Astrocyte (in vitro differentiated cells and primary cell): ENCODE data around the gene SPON1. TPM values are rescaled to one million over a fixed set of nuclear protein-coding genes. Genes with fewer than 3 reads are reported as not detected.

Experiments
- DNase-seq: peaks from one replicate; pipeline ENCODE4 v3.0.0-alpha.2; 2010; ENCODE audit warnings: low read depth
- FAIRE-seq: peaks from 2 replicates; lab custom pipeline; 2011; peaks lifted over from hg19 to GRCh38; lab: Jason Lieb, UNC
- H2AFZ ChIP-seq: 2 replicates; pipeline ENCODE4 v1.6.0; 2012; ENCODE audit warnings: low read depth, low read length, inconsistent platforms
- H3K27ac ChIP-seq: 2 replicates; pipeline ENCODE4 v1.5.1; 2011; ENCODE audit warnings: low read depth, low read length, inconsistent platforms
- H3K27me3 ChIP-seq: 2 replicates; pipeline ENCODE4 v1.6.0; 2011; ENCODE audit warnings: low read length, inconsistent platforms; ENCODE audit not compliant: insufficient read depth
- H3K36me3 ChIP-seq: 2 replicates; pipeline ENCODE4 v1.5.1; 2011; ENCODE audit warnings: low read length, inconsistent platforms; ENCODE audit not compliant: insufficient read depth
- H3K4me1 ChIP-seq: 2 replicates; pipeline ENCODE4 v1.5.1; 2011; ENCODE audit warnings: low read length, inconsistent platforms; ENCODE audit not compliant: insufficient read depth
- H3K4me2 ChIP-seq: 2 replicates; pipeline ENCODE4 v1.6.0; 2012; ENCODE audit warnings: low read length, inconsistent platforms
- H3K4me3 ChIP-seq: 2 replicates; pipeline ENCODE4 v1.5.1; 2011; ENCODE audit warnings: low read depth, mild to moderate bottlenecking, low read length, inconsistent platforms; ENCODE audit not compliant: insufficient read depth
- H3K79me2 ChIP-seq: 2 replicates; pipeline ENCODE4 v1.6.0; 2012; ENCODE audit warnings: mild to moderate bottlenecking, low read length, inconsistent platforms; ENCODE audit not compliant: insufficient read depth
- H3K9ac ChIP-seq: 2 replicates; pipeline ENCODE4 v1.6.0; 2012; ENCODE audit warnings: mild to moderate bottlenecking, low read length, inconsistent platforms
- H3K9me3 ChIP-seq: 2 replicates; pipeline ENCODE4 v1.5.1; 2012; ENCODE audit warnings: low read depth, mild to moderate bottlenecking, low read length, inconsistent platforms; ENCODE audit not compliant: insufficient read depth
- H4K20me1 ChIP-seq: 2 replicates; pipeline ENCODE4 v1.6.0; 2012; ENCODE audit warnings: low read length, inconsistent platforms; ENCODE audit not compliant: insufficient read depth
- H3K27ac Mint-ChIP-seq: one replicate; pipeline ENCODE4 v1.8.0; 2021; ENCODE audit warnings: mild to moderate bottlenecking, mixed read lengths; ENCODE audit not compliant: unreplicated experiment
- H3K27me3 Mint-ChIP-seq: one replicate; pipeline ENCODE4 v1.8.0; 2021; ENCODE audit warnings: low read depth, mixed read lengths; ENCODE audit not compliant: unreplicated experiment
- H3K36me3 Mint-ChIP-seq: one replicate; pipeline ENCODE4 v1.8.0; 2021; ENCODE audit warnings: low read depth, mixed read lengths; ENCODE audit not compliant: unreplicated experiment
- H3K4me1 Mint-ChIP-seq: one replicate; pipeline ENCODE4 v1.8.0; 2021; ENCODE audit warnings: low read depth, mixed read lengths; ENCODE audit not compliant: unreplicated experiment
- H3K4me3 Mint-ChIP-seq: one replicate; pipeline ENCODE4 v1.8.0; 2021; ENCODE audit warnings: mild to moderate bottlenecking, moderate library complexity, mixed read lengths; ENCODE audit not compliant: unreplicated experiment
- H3K9me3 Mint-ChIP-seq: one replicate; pipeline ENCODE4 v1.8.0; 2021; ENCODE audit warnings: mild to moderate bottlenecking, mixed read lengths; ENCODE audit not compliant: unreplicated experiment
- EZH2 ChIP-seq: IDR thresholded peaks from 2 replicates; pipeline ENCODE4 v1.6.1; 2012; ENCODE audit warnings: mild to moderate bottlenecking, low read length, inconsistent platforms; ENCODE audit not compliant: insufficient read depth
- total RNA-seq: library from RNA; stranded (reverse); gene quantifications from 2 replicates; pipeline ENCODE4 v1.2.1, GENCODE V29; 2021
- TF ChIP-seq, protein P1 (sequence below): IDR thresholded peaks from 2 replicates; pipeline ENCODE4 v1.5.1; 2011; ENCODE audit warnings: low read depth, mild to moderate bottlenecking, inconsistent platforms, low read length, moderate library complexity; ENCODE audit not compliant: insufficient read depth

SPON1 gene
- total RNA-seq, 1 donor from 2014 or later, result 2.0 TPM

DNA sequence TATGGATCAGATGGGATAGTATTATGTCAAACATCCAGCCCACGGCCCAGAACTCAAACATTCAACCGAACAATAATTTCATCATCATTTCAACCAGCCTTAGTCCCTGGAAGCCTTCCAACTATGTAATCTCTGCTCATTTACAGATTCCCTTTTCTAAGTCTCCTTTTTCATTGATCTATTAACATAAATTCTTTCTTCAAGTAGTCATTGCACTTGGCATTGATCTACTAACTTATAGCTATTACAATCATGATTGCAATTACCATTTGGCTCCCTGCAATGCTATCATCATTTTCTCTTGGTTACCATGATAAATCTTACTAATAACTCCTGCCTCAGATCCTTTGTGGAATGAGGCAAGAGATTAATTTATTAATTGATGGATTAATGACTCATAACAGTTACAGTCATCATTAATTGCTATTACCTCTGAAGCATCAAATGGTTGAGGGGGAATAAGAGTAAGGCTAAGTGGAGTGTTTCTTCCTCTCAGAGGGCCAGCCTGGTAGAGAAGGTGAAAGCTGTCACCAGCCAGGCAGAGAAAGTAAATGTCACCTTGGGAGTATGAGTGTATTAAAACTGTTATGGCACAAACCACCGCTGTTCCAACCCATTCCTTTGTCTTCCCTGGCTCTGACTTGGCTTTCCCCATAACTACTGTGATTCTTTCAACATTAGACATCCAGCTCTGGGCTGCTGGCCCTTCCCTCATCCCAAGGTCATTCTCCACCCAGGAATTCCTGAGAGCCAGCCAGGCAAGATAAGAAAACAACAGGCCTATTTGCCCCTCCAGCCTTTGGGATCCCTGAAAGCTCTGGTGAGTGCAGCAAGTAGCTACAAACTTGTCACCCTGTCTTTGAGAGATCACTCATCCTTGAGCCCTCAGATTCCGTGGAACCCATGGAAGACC lies 221.8 kb downstream of the SPON1 start:
- H4K20me1 ChIP-seq, result no peaks in the 10 kb centered on the region
- TF ChIP-seq EZH2, result no peak
- DNase-seq (no peak), FAIRE-seq (no peak)
- Mint-ChIP-seq H3K36me3 (no peaks in the 10 kb centered on the region), H3K4me1 (peaks cover 2% of the 10 kb centered on the region), H3K27ac (no peak overlapping the region), H3K4me3 (no peak overlapping the region), H3K27me3 (peaks cover 9% of the 10 kb centered on the region), H3K9me3 (peaks cover 1% of the 10 kb centered on the region)
- no peaks in the 10 kb centered on the region for H3K4me1 ChIP-seq
- H3K9me3 ChIP-seq, result no peaks in the 10 kb centered on the region
- H3K4me3 ChIP-seq, result no peak overlapping the region
- no peaks in the 10 kb centered on the region for H3K36me3 ChIP-seq
- no peak overlapping the region for H3K4me2 ChIP-seq
- no peaks in the 10 kb centered on the region for H3K27me3 ChIP-seq
- H3K9ac ChIP-seq, result no peak overlapping the region
- H2AFZ ChIP-seq, result no peak overlapping the region
- no peak overlapping the region for H3K27ac ChIP-seq
- H3K79me2 ChIP-seq, result no peaks in the 10 kb centered on the region

DNA sequence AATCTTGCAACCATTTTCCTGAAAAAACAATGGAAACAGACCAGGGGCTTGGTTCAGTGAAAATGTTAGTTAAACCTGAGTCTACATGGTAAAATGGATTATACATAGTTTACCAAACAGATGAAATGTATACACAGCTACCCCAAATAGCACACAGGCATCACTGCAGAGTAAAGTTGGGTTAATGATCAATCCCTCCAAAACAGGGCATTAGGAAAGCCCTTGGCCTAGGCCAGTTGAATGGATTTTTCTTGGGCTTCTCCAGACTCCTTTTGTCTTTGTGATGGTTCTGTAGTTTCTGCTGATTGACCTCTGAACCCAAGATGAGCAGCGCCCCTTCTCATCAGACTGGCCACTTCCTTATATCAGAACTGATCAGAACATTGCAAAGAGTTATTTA lies 222.9 kb downstream of the SPON1 start:
- Histone ChIP-seq H3K27ac (no peak overlapping the region), H3K36me3 (no peaks in the 10 kb centered on the region), H3K4me2 (no peak overlapping the region), H3K4me3 (no peak overlapping the region), H4K20me1 (no peaks in the 10 kb centered on the region), H3K9me3 (no peaks in the 10 kb centered on the region), H3K9ac (no peak overlapping the region), H2AFZ (no peak overlapping the region), H3K27me3 (peaks cover 3% of the 10 kb centered on the region), H3K79me2 (no peaks in the 10 kb centered on the region), H3K4me1 (no peaks in the 10 kb centered on the region)
- Mint-ChIP-seq H3K4me1 (peaks cover 2% of the 10 kb centered on the region), H3K36me3 (no peaks in the 10 kb centered on the region), H3K27me3 (peaks cover 15% of the 10 kb centered on the region), H3K4me3 (no peak overlapping the region), H3K27ac (no peak overlapping the region), H3K9me3 (peaks cover 1% of the 10 kb centered on the region)
- no peak for FAIRE-seq
- TF ChIP-seq EZH2, result no peak
- TF ChIP-seq, protein P1, sequence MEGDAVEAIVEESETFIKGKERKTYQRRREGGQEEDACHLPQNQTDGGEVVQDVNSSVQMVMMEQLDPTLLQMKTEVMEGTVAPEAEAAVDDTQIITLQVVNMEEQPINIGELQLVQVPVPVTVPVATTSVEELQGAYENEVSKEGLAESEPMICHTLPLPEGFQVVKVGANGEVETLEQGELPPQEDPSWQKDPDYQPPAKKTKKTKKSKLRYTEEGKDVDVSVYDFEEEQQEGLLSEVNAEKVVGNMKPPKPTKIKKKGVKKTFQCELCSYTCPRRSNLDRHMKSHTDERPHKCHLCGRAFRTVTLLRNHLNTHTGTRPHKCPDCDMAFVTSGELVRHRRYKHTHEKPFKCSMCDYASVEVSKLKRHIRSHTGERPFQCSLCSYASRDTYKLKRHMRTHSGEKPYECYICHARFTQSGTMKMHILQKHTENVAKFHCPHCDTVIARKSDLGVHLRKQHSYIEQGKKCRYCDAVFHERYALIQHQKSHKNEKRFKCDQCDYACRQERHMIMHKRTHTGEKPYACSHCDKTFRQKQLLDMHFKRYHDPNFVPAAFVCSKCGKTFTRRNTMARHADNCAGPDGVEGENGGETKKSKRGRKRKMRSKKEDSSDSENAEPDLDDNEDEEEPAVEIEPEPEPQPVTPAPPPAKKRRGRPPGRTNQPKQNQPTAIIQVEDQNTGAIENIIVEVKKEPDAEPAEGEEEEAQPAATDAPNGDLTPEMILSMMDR, result no peak
- DNase-seq, result no peak

DNA sequence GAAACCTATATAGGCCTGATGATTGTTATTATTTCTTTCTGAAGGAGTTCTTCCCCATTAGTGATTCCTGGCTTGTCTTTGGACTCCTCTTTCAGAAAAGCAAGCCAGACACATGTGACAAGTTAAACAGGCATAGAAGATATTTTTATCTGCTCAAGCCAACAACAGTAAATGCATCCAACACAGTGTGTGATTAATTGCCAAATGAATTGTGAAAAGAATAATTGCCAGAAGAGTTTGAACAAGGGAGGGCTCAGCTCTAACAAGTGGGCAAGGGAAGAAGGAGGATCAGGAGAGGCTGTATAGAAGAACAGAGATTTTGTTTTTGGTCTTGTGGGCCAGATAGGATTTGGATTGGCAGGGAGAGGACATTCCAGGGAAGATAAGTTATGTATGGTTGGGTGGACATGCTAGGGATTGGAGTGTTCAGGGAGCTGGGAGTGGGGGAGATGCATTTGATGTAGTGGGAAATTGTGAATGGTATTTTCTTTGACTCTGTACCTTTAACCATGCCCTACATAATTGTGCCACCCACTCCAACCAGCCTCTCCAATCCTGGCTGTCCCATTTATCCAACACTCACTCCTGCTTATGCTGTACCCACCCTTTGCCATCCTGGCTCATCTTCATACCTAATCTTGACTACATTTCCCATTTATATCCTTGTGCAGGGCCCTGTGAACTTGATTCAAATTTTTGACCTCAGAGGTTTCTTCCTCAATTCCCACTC lies 223.7 kb downstream of the SPON1 start:
- Histone ChIP-seq H3K4me2 (no peak overlapping the region), H3K9ac (no peak overlapping the region), H3K27me3 (peaks cover 3% of the 10 kb centered on the region), H3K4me1 (no peaks in the 10 kb centered on the region), H3K27ac (no peak overlapping the region), H3K4me3 (no peak overlapping the region), H4K20me1 (no peaks in the 10 kb centered on the region), H2AFZ (no peak overlapping the region), H3K36me3 (no peaks in the 10 kb centered on the region), H3K79me2 (no peaks in the 10 kb centered on the region), H3K9me3 (no peaks in the 10 kb centered on the region)
- Mint-ChIP-seq H3K36me3 (no peaks in the 10 kb centered on the region), H3K27ac (no peak overlapping the region), H3K4me1 (peaks cover 2% of the 10 kb centered on the region), H3K4me3 (no peak overlapping the region), H3K9me3 (peaks cover 1% of the 10 kb centered on the region), H3K27me3 (peaks cover 11% of the 10 kb centered on the region)
- TF ChIP-seq, protein P1, result no peak
- TF ChIP-seq EZH2, result no peak
- DNase-seq (no peak), FAIRE-seq (no peak)
